NAMALWA (cell line): ENCODE results near the gene TEX12.
"Not testable (repeated sequence)": the region's sequence is repeated elsewhere in the genome, so short reads cannot be mapped to it uniquely, and the experiment has no call there.

Source experiments
- DNase-seq: peaks from one replicate; pipeline ENCODE4 v3.0.0-alpha.2; 2015; ENCODE audit warnings: low spot score

TEX12 gene, protein sequence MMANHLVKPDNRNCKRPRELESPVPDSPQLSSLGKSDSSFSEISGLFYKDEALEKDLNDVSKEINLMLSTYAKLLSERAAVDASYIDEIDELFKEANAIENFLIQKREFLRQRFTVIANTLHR

GRCh38 chr11:112167145-112167544, at the start of gene TEX12:
TEX12 (plus strand) TSS chr11:112167372; CDS start chr11:112169269, 1,897 bp downstream.
- no peak for DNase-seq

DNA sequence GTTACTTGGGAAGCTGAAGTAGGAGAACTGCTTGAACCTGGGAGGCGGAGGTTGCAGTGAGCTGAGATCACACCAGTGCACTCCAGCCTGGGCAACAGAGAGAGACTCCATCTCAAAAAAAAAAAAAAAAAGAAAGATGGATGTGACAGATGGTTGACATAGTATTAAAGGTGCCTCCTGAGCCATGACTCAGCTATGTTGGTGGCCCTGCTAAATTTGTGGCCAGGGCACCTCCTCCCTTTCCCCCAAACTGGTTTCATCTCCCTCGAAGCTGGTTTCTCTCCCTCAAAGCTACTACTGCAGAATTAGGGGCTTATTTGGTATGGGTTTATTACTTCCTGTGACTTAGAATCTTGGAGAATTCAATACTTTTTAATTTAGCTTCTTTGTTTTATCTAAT, 49.0 kb upstream of the TEX12 start:
- no peak for DNase-seq

DNA sequence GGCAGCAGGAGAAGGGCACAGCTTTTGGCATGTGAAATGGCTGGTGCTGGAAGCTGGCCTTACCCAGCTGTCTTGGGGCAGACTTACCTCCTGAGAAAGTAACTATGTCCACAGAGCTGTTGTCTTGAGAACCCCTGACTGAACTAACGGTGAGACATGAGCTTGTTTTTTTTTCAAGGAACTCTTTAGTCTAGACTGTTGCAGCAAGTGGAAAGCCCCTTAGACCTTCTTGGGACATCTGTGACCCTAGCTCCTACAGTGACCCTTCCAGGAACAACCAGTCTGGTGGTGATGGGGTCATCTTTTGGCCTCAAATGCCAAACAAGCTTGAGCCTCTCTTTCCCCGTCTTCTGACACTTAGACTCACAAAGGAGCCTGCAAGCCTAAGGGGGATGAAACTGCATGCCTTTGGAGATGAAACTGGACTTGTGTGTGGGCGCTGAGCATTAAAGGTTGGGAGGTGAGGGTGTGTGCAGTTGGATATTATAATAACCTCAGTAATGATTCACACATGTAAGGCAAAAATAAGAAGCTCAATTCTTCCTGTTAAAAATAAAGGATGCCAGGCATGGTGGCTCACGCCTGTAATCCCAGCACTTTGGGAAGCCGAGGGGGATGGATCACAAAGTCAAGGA, 45.1 kb upstream of the TEX12 start:
- no peak for DNase-seq

DNA sequence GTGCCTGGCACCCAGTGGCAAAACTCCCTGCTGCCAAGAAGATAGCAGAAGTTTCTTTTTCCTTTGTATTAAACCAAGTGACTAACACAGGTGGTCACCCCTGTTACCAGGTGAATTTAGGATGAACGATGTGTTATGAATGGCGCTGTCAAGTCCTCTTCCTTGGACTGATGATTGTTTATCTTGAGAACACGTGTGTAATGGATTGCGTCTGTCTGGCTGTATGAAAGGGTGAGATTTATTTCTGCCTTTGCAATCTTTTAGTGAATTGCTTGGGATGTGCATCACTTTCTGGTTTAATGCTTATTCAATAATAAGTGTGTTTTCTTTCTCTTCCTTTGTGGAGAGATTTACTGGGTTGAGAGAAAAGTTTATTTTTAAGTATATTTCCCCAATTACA, 44.0 kb upstream of the TEX12 start:
- no peak for DNase-seq

GRCh38 chr11:112127056-112127455, 40.1 kb upstream of the TEX12 start:
- no peak for DNase-seq

- no peak for DNase-seq
These were observed 38.6 kb upstream of the TEX12 start for GRCh38 chr11:112128483-112129121.

DNA sequence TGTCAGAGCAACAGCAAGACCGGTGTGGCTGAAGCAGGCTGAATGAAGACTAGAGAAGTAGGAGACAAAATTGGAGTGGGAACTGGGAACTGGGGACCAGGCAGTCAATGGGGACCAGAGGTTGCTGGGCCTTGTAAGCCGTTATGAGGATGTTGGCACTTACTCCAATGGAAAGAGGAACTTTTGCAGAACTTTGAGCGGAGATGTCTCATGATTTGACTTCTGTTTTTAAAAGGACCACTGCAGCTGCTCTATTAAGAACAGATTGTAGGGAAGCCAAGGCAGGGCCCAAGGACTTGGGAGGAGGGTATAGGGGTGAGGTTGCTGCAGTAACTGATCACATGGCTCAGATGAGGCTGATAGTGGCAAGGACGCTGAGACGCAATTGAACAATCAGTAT, 37.5 kb upstream of the TEX12 start:
- no peak for DNase-seq

DNA sequence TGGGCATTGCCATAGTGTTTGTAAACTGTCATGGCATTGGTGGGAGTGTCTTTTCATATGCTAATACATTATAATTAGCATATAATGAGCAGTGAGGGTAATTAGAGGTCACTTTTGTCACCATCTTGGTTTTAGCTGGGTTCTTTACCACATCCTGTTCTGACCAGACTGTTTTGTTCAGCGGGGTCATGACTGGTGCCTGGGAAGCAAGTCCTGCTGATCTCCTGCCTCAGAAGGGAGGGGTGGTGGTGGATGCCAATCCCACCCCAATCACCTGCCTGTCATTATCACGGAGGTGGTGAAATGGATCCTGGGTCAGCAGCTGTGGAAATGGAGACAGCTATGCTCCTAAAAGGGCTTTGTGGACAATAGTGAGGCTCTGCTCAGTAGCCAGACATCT, 34.4 kb upstream of the TEX12 start:
- no peak for DNase-seq

DNA sequence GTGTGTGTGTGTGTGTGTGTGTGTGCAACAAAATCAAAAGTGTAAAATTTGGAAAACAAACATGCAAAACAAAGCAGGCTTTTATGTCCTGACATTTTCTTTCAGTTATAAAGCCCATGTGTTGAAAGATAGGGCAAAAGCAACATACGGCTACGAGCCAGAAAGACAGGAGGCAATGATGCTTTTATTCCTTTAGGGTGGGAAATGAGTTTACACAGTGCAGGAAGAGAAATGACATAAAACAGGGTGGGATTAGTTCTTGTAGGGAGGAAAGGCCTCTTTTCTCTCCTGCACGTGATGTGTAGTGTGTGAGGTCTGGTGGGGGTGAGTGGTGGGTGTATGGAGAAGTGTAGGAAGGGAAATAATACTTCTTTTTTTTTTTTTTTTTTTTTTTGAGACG, 32.7 kb upstream of the TEX12 start:
- DNase-seq = no peak

GRCh38 chr11:112143597-112143996, 23.6 kb upstream of the TEX12 start:
- DNase-seq = no peak

- no peak for DNase-seq
These were observed 16.7 kb upstream of the TEX12 start for GRCh38 chr11:112150517-112150916.

DNA sequence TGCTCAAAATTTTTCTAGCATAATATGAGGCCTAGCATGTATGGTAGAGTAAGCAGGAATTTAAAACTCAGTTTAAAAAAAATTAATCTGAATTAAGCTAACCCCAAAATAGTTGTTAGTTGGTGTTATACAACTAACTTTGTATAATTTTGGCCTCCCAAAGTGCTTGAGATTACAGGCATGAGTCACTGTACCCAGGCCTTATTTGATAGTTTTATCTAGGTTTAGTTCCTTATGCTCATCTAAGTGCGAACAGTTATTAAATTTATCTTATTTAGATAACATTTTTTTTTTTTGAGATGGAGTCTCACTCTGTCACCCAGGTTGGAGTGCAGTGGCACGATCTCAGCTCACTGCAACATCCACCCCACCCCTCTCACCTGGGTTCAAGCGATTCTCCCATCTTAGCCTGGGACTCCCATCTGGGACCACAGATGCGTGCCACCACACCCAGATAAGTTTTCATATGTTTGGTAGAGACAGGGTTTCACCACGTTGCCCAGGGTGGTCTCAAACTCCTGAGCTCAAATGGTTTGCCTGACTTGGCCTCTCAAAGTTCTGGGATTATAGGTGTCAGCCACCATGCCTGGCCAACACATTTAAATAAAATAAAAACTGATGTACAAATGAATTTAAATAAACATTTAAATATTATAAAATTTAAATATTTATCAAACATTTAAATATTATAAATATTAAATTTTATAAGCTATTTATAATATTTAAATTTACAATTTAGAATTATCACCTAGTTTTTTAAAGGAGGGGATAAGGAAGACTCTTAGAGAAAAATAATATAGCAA, 10.8 kb upstream of the TEX12 start:
- DNase-seq = no peak

DNA sequence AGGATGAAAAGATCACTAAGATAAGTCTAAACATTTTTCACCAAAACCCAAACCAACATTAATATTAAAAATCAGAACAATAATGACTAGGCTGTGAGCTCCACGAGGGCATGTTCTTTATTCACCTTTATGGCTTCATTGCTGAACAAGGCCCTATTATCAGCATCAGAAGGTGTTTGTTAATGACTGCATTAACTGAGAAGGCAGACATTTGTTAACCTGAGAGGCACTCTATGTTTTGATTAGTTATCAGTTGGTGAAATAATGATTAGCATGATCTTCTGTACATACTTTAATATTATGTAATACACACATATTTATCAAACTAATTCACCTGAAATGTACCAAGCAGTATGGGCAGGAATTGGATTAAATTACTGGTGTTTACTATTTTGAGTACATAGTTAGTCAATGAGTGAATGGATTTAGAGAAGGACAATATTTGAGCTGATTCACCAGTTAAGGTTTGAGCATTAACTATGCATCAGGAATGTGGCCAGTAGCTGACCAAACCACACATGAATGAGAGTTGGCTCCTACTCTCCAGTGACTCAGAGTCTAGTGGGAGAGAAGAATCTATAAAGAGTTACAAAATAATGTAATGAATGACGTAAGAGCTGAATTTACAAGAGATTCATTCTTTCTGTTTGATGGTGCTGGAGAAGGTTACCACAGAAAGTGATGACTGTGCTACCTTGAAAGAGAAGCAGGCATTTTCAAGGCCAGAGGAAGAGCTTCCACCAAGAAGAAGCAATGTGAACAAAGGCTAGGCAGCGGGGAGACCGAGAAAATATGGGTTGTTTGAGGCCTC, 10.0 kb upstream of the TEX12 start:
- DNase-seq = no peak

DNA sequence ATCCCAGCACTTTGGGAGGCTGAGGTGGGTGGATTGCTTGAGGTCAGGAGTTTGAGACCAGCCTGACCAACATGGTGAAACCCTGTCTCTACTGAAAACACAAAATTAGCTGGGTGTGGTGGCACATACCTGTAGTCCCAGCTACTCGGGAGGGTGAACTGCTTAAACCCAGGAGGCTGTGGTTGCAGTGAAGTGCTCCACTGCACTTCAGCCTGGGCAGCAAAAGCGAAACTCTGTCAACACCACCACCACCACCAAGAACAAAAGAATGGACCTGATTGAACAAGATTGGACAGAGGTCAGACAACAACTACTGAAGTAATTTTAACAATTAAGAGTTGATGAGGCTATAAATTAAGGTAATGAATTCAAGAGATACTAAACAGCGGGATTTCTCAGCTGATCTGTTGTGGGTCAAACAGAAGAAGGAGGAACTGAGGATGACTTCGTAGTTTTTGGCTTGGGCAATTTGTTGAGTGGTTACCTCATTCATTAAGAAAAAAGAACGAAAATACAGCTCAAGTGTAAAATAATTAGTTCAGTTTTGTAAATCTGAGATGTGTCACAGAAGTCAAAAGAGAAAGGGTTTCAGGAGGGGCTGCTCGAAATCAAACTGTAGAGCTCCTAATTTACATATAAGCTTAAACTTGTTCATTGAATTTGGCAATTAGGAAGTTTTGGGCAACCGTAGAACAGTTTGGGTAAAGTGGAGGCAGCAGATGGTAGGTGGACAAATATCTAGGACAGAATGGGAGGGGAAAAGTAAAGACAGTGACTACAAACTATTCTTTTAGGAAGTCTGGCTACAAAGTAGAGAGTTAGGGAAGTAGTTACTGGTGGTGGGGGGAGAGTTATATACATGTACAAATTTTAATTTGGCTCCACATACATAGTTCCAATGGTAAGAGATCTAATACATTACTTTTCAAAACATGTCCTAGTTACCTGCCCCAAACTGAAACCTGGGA, 7.8 kb upstream of the TEX12 start:
- DNase-seq = no peak

DNA sequence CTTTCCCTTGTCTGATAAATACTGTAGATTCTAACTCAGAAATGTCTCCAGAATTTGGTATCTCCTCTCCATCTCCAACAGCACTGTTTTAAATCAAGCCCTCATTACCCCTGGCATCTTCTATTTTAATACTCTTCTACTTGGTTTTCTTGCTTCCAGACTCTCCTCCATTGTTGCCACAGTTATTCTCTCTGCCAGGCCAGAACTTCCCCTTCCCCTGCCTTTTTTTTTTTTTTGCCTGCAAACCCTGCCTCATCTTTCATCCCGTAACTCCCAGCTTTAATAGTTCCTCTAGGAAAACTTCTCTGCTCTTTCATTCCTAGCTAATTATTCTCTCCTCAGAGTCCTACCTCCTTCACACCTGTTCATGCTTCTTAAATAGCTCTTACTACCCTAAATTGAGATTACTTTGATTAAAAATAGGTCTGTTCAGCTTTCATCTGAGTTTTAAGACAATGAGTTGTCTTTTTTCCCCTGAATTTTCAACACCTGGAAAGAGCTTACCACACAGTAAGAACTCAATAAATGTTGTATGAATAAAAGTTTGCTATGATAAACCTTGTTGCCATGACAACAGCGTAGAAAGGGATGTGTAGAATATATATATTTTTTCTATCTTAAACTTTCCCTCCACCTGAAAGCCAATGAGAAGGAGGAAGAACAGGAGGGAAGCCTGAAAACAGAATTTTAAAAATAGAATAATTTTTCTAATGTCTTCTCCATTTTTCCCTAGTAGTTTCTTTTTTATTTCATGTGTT, 6.9 kb upstream of the TEX12 start:
- no peak for DNase-seq

GRCh38 chr11:112161012-112161411, 6.2 kb upstream of the TEX12 start:
- DNase-seq = no peak

- DNase-seq = not testable (repeated sequence)
These were observed 5.0 kb upstream of the TEX12 start for GRCh38 chr11:112162200-112162599.

GRCh38 chr11:112162761-112163546, 4.2 kb upstream of the TEX12 start:
- DNase-seq = no peak
